ENCODE results near the gene EPB41L4A.

- no peak for TF ChIP-seq CTCF (IDR thresholded peaks at IDR 0.05; ENCODE audit: extremely low read depth in 1 of 2, insufficient read depth in 1 of 2, low read depth in 1 of 2, low read length in 2 of 2)
- TF ChIP-seq EZH2 (IDR thresholded peaks at IDR 0.05; ENCODE audit: borderline replicate concordance, low read depth, low read length, severe bottlenecking), result no peak
- TF ChIP-seq POLR2A (IDR thresholded peaks at IDR 0.05; ENCODE audit: low read depth, low read length), result no peak
- TF ChIP-seq POLR2AphosphoS5 (IDR thresholded peaks at IDR 0.05; ENCODE audit: insufficient read depth, low read depth, low read length), result no peak
- no peak for TF ChIP-seq JUN (IDR thresholded peaks at IDR 0.05; ENCODE audit: borderline replicate concordance, insufficient read depth, insufficient read length, low read depth)
- no peak for TF ChIP-seq MYC (IDR thresholded peaks at IDR 0.05; ENCODE audit: low read depth, low read length)
- no peak for TF ChIP-seq MAX (IDR thresholded peaks at IDR 0.05; ENCODE audit: insufficient read depth, insufficient read length)
- TF ChIP-seq FOS (IDR thresholded peaks at IDR 0.05; ENCODE audit: borderline replicate concordance, insufficient read depth, low read length), result no peak
- no peak for TF ChIP-seq GATA2 (IDR thresholded peaks at IDR 0.05; ENCODE audit: insufficient read depth, insufficient read length, low read depth, low read length)
These were observed 282.3 kb downstream of the EPB41L4A start for GRCh38 chr5:112136773-112137172.
